GM12878 (cell line): ENCODE data around the gene POU6F2. TPM values are rescaled to one million over a fixed set of nuclear protein-coding genes. Genes with fewer than 3 reads are reported as not detected.

Source experiments
- ATAC-seq: fragments of 200-7000 bp; cut with Tn5 transposase; 3 replicates; pipeline ENCODE4 v1.9.1; 2020; ENCODE audit warnings: mild to moderate bottlenecking, moderate library complexity
- BruUV-seq: library from RNA; stranded (reverse); fragments of 400-500 nt; replicated peaks from 2 replicates; lab custom pipeline; 2021; lab: Mats Ljungman, UMichigan
- CTCF ChIA-PET: fragments of 300-600 bp; sonication (Branson Sonifier 250); formaldehyde crosslinking; extraction: SDS; loops from one replicate; lab custom pipeline; 2021; ENCODE audit warnings: inconsistent platforms; lab: Yijun Ruan, JAX
- POLR2A ChIA-PET: fragments of 350-600 bp; formaldehyde crosslinking; extraction: SDS; loops from one replicate; lab custom pipeline; 2021; ENCODE audit warnings: inconsistent platforms; lab: Charles Lee
- RAD21 ChIA-PET: fragments of 300-600 bp; sonication (Branson Sonifier 250); formaldehyde crosslinking; loops from one replicate; lab custom pipeline; 2023; ENCODE audit warnings: antibody characterized with exemption; ENCODE audit not compliant: unreplicated experiment; lab: Charles Lee
- SMC1A ChIA-PET: fragments of 300-600 bp; sonication (Branson Sonifier 250); formaldehyde crosslinking; loops from one replicate; lab custom pipeline; 2023; ENCODE audit not compliant: unreplicated experiment, uncharacterized antibody; lab: Charles Lee
- DNase-seq: peaks from one replicate; pipeline ENCODE4 v3.0.0-alpha.2; 2011; ENCODE audit warnings: low read depth, low spot score
- FAIRE-seq: peaks from 3 replicates; lab custom pipeline; 2011; peaks lifted over from hg19 to GRCh38; lab: Jason Lieb, UNC
- H2AFZ ChIP-seq: 2 replicates; pipeline ENCODE4 v1.6.0; 2011; ENCODE audit warnings: low read depth, low read length, control low read depth; ENCODE audit not compliant: control insufficient read depth
- H3K27ac ChIP-seq: 2 replicates; pipeline ENCODE4 v1.5.1; 2011; ENCODE audit warnings: control low read depth; ENCODE audit not compliant: control insufficient read depth, insufficient read depth
- H3K27me3 ChIP-seq, 2 experiments: replicated peaks in 1 of 2; 2 replicates each; pipeline versions ENCODE4 v1.6.0 to v1.6.1; 2011; ENCODE audit warnings: low read length in 1 of 2; ENCODE audit not compliant: control insufficient read depth in 2 of 2, insufficient read depth in 2 of 2
- H3K36me3 ChIP-seq, 2 experiments: 2 replicates each; pipeline ENCODE4 v1.5.1; 2011; ENCODE audit warnings: low read length in 1 of 2; ENCODE audit not compliant: control insufficient read depth in 2 of 2, insufficient read depth in 2 of 2
- H3K4me1 ChIP-seq: 2 replicates; pipeline ENCODE4 v1.6.1; 2011; ENCODE audit warnings: mild to moderate bottlenecking, low read length, moderate library complexity, mixed read lengths; ENCODE audit not compliant: control insufficient read depth, insufficient read depth
- H3K4me2 ChIP-seq: 2 replicates; pipeline ENCODE4 v1.6.0; 2011; ENCODE audit warnings: control low read depth; ENCODE audit not compliant: control insufficient read depth, insufficient read depth
- H3K4me3 ChIP-seq: fragments of 200-600 bp; sonication (generic); 2 replicates; pipeline ENCODE4 v1.5.1; 2016
- H3K79me2 ChIP-seq: 2 replicates; pipeline ENCODE4 v1.6.0; 2011; ENCODE audit warnings: low read length; ENCODE audit not compliant: control insufficient read depth, insufficient read depth
- H3K9ac ChIP-seq: 2 replicates; pipeline ENCODE4 v1.8.0; 2011; ENCODE audit warnings: low read length, control low read depth, mixed read lengths; ENCODE audit not compliant: control insufficient read depth, insufficient read depth
- H3K9me3 ChIP-seq: replicated peaks from 3 replicates; pipeline ENCODE4 v1.5.1; 2011; ENCODE audit warnings: mild to moderate bottlenecking, low read length; ENCODE audit not compliant: control insufficient read depth, insufficient read depth
- H4K20me1 ChIP-seq: 2 replicates; pipeline ENCODE4 v1.6.0; 2011; ENCODE audit not compliant: control insufficient read depth, insufficient read depth
- EZH2 ChIP-seq: IDR thresholded peaks from 2 replicates; pipeline ENCODE4 v1.6.1; 2012; ENCODE audit warnings: low read depth, mild to moderate bottlenecking, control low read depth, inconsistent platforms, low read length, borderline replicate concordance; ENCODE audit not compliant: control insufficient read depth
- FOXM1 ChIP-seq: IDR thresholded peaks from 2 replicates; pipeline ENCODE4 v1.6.1; 2012; ENCODE audit warnings: low read depth, mild to moderate bottlenecking, inconsistent platforms, low read length, moderate library complexity
- HDAC2 ChIP-seq: fragments of 200-600 bp; sonication (generic); IDR thresholded peaks from 2 replicates; pipeline ENCODE4 v1.6.1; 2017
- MEF2A ChIP-seq: IDR thresholded peaks from 2 replicates; pipeline ENCODE4 v1.6.1; 2011; ENCODE audit warnings: low read depth, mild to moderate bottlenecking, low read length, moderate library complexity; ENCODE audit not compliant: insufficient read depth
- TAF1 ChIP-seq: IDR thresholded peaks from 2 replicates; pipeline ENCODE4 v1.6.1; 2011; ENCODE audit warnings: mild to moderate bottlenecking, low read depth, low read length, borderline replicate concordance
- ZSCAN29 ChIP-seq: fragments of 450-650 bp; IDR thresholded peaks from 2 replicates; pipeline ENCODE4 v1.6.1; 2017; ENCODE audit warnings: mild to moderate bottlenecking, moderate library complexity
- WGBS: methylation state at CpG from one replicate; pipeline ENCODE4 v1.1.6; 2016; ENCODE audit warnings: low lambda C conversion rate; ENCODE audit not compliant: insufficient replicate concordance, insufficient coverage; ENCODE audit errors: missing lambda C conversion rate; 5-methylcytosine and 5-hydroxymethylcytosine counted together
- in situ Hi-C: fragments of 300-500 bp; cut with MboI; formaldehyde crosslinking; loops from 9 replicates; pipeline ENCODE4 v1.14.3; 2018; ENCODE audit warnings: mixed read lengths
- intact Hi-C: fragments of 100-400 bp; cut with micrococcal nuclease; formaldehyde crosslinking; loops from one replicate; pipeline ENCODE4 v1.14.2; 2022; ENCODE audit not compliant: unreplicated experiment
- polyA plus RNA-seq, 11 experiments: library from polyadenylated mRNA; depleted of rRNA in 4 of 11; unstranded in 6 of 11; stranded (reverse) in 5 of 11; fragments of >200 nt; fragmentation: Nextera tagmentation in 4 of 11; fragmentation: Illumina TruSeq in 1 of 11; extraction: Ambion mirVana in 4 of 11; extraction: Trizol in 1 of 11; gene quantifications; 1 replicate in 1 of 11; 2 replicates in 10 of 11; pipeline versions ENCODE4 v1.2.1 to v1.2.3, GENCODE V29; 2011 to 2016; ENCODE audit warnings: inconsistent platforms in 2 of 11, missing spikeins in 2 of 11, low read depth in 1 of 11
- total RNA-seq, 4 experiments: library from RNA; depleted of rRNA in 3 of 4; stranded (reverse); fragments of >200 nt in 3 of 4; fragmentation: Illumina TruSeq in 1 of 4; extraction: Trizol in 1 of 4; gene quantifications; 2 replicates each; pipeline versions ENCODE4 v1.2.1 to v1.2.3, GENCODE V29; 2013 to 2021
- TF ChIP-seq, protein P1 (sequence below): fragments of 450-650 bp; IDR thresholded peaks from 2 replicates; pipeline ENCODE4 v1.6.1; 2017; ENCODE audit warnings: antibody characterized with exemption, mild to moderate bottlenecking, moderate library complexity
- TF ChIP-seq, protein P2 (sequence below): IDR thresholded peaks from 2 replicates; pipeline ENCODE4 v1.6.1; 2012; ENCODE audit warnings: mild to moderate bottlenecking, low read depth, low read length
- TF ChIP-seq, protein P3 (sequence below): IDR thresholded peaks from 2 replicates; pipeline ENCODE4 v1.6.1; 2011; ENCODE audit warnings: borderline replicate concordance, low read depth, mild to moderate bottlenecking, moderate library complexity, low read length; ENCODE audit not compliant: insufficient read depth, poor library complexity, severe bottlenecking
- TF ChIP-seq, protein P4 (sequence below): fragments of 150-350 bp; IDR thresholded peaks from 2 replicates; pipeline ENCODE4 v1.6.1; 2014; ENCODE audit warnings: mild to moderate bottlenecking, low read depth, low read length

Gene POU6F2
- total and polyA plus RNA-seq, 10 of the 15 experiments (the other 5 are each of a cell fraction or from before 2014, with no cell fraction given), result 0.10 TPM; not detected in 9

DNA sequence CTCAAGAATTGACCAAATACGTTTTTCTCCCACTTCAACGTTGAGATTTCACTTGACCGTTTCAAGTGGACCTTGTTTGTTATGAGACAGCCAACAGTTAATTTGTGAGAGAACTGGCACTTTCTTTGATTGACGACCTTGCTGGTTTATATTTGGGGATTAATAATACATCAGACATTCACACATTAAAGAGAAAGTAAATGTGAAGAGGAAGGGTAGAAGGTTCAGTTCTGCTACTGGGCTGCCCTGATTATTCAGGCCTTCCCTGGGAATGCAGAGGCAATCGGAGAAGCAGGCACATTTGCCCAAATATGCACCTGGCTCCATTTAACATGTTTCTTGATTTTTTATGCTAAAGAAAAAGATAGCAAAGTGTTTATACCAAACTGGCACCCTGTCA is 114.1 kb downstream of the POU6F2 start:
- Histone ChIP-seq H2AFZ (no peak overlapping the region), H3K36me3 (no peaks in the 10 kb centered on the region)
- FAIRE-seq, result no peak
- intact Hi-C loops, result no loop called here
- WGBS, result 6% methylated on average over 5 of the region's 5 CpGs
- SMC1A ChIA-PET, result interaction anchor here (1.1 kb wide), 1 partner anchor 16 kb away, joined by 3 read pairs; no protein-coding TSS in a partner anchor
- TF ChIP-seq, protein P1, sequence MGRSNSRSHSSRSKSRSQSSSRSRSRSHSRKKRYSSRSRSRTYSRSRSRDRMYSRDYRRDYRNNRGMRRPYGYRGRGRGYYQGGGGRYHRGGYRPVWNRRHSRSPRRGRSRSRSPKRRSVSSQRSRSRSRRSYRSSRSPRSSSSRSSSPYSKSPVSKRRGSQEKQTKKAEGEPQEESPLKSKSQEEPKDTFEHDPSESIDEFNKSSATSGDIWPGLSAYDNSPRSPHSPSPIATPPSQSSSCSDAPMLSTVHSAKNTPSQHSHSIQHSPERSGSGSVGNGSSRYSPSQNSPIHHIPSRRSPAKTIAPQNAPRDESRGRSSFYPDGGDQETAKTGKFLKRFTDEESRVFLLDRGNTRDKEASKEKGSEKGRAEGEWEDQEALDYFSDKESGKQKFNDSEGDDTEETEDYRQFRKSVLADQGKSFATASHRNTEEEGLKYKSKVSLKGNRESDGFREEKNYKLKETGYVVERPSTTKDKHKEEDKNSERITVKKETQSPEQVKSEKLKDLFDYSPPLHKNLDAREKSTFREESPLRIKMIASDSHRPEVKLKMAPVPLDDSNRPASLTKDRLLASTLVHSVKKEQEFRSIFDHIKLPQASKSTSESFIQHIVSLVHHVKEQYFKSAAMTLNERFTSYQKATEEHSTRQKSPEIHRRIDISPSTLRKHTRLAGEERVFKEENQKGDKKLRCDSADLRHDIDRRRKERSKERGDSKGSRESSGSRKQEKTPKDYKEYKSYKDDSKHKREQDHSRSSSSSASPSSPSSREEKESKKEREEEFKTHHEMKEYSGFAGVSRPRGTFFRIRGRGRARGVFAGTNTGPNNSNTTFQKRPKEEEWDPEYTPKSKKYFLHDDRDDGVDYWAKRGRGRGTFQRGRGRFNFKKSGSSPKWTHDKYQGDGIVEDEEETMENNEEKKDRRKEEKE, result no peak
- TF ChIP-seq FOXM1 (no peak), EZH2 (no peak), ZSCAN29 (no peak), HDAC2 (no peak), TAF1 (no peak), MEF2A (no peak)
- TF ChIP-seq, protein P2, sequence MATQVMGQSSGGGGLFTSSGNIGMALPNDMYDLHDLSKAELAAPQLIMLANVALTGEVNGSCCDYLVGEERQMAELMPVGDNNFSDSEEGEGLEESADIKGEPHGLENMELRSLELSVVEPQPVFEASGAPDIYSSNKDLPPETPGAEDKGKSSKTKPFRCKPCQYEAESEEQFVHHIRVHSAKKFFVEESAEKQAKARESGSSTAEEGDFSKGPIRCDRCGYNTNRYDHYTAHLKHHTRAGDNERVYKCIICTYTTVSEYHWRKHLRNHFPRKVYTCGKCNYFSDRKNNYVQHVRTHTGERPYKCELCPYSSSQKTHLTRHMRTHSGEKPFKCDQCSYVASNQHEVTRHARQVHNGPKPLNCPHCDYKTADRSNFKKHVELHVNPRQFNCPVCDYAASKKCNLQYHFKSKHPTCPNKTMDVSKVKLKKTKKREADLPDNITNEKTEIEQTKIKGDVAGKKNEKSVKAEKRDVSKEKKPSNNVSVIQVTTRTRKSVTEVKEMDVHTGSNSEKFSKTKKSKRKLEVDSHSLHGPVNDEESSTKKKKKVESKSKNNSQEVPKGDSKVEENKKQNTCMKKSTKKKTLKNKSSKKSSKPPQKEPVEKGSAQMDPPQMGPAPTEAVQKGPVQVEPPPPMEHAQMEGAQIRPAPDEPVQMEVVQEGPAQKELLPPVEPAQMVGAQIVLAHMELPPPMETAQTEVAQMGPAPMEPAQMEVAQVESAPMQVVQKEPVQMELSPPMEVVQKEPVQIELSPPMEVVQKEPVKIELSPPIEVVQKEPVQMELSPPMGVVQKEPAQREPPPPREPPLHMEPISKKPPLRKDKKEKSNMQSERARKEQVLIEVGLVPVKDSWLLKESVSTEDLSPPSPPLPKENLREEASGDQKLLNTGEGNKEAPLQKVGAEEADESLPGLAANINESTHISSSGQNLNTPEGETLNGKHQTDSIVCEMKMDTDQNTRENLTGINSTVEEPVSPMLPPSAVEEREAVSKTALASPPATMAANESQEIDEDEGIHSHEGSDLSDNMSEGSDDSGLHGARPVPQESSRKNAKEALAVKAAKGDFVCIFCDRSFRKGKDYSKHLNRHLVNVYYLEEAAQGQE, result no peak
- TF ChIP-seq, protein P3, sequence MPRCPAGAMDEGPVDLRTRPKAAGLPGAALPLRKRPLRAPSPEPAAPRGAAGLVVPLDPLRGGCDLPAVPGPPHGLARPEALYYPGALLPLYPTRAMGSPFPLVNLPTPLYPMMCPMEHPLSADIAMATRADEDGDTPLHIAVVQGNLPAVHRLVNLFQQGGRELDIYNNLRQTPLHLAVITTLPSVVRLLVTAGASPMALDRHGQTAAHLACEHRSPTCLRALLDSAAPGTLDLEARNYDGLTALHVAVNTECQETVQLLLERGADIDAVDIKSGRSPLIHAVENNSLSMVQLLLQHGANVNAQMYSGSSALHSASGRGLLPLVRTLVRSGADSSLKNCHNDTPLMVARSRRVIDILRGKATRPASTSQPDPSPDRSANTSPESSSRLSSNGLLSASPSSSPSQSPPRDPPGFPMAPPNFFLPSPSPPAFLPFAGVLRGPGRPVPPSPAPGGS, result no peak
- TF ChIP-seq, protein P4, sequence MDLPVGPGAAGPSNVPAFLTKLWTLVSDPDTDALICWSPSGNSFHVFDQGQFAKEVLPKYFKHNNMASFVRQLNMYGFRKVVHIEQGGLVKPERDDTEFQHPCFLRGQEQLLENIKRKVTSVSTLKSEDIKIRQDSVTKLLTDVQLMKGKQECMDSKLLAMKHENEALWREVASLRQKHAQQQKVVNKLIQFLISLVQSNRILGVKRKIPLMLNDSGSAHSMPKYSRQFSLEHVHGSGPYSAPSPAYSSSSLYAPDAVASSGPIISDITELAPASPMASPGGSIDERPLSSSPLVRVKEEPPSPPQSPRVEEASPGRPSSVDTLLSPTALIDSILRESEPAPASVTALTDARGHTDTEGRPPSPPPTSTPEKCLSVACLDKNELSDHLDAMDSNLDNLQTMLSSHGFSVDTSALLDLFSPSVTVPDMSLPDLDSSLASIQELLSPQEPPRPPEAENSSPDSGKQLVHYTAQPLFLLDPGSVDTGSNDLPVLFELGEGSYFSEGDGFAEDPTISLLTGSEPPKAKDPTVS, result no peak
- TF ChIP-seq, all 136 proteins: peak for 0
- Histone ChIP-seq H3K9me3 (no peaks in the 10 kb centered on the region), H3K4me2 (no peak overlapping the region), H3K27me3 (no peaks in the 10 kb centered on the region), H3K9ac (no peak overlapping the region), H3K4me1 (no peaks in the 10 kb centered on the region), H3K79me2 (no peaks in the 10 kb centered on the region), H3K4me3 (no peak overlapping the region), H4K20me1 (no peaks in the 10 kb centered on the region), H3K27ac (no peak overlapping the region)
- ChIA-PET RAD21 (no interaction called here), CTCF (no interaction called here), POLR2A (no interaction called here)
- in situ Hi-C loops, result no loop called here
- no peak for DNase-seq
- no peak for ATAC-seq
- no TSS peak for BruUV-seq
